GM23338 (cell line): ENCODE results near the gene AHNAK. TPM values are rescaled to one million over a fixed set of nuclear protein-coding genes. Genes with fewer than 3 reads are reported as not detected.

ENCODE experiments used
- ATAC-seq: fragments of 200-7000 bp; cut with Tn5 transposase; 3 replicates; pipeline ENCODE4 v1.9.1; 2020
- DNase-seq: peaks from one replicate; pipeline ENCODE4 v3.0.0-alpha.2; 2015; ENCODE audit warnings: low spot score
- H2AFZ ChIP-seq: fragments of 200-600 bp; sonication (generic); 2 replicates; pipeline ENCODE4 v1.8.0; 2016; ENCODE audit warnings: antibody characterized with exemption, mild to moderate bottlenecking, moderate library complexity
- H3F3A ChIP-seq: fragments of 200-600 bp; sonication (generic); replicated peaks from 2 replicates; pipeline ENCODE4 v1.8.0; 2017; ENCODE audit warnings: antibody characterized with exemption, mixed run types, low read depth
- H3K27ac ChIP-seq: fragments of 200-600 bp; sonication (generic); 2 replicates; pipeline ENCODE4 v1.6.1; 2016; ENCODE audit warnings: low read depth
- H3K27me3 ChIP-seq: fragments of 200-600 bp; sonication (generic); 2 replicates; pipeline ENCODE4 v1.8.0; 2016; ENCODE audit warnings: mild to moderate bottlenecking, mixed run types, moderate library complexity; ENCODE audit not compliant: insufficient read depth
- H3K36me3 ChIP-seq: fragments of 200-600 bp; sonication (generic); 2 replicates; pipeline ENCODE4 v1.8.0; 2016; ENCODE audit warnings: mild to moderate bottlenecking; ENCODE audit not compliant: insufficient read depth
- H3K4me1 ChIP-seq: fragments of 200-600 bp; sonication (generic); 2 replicates; pipeline ENCODE4 v1.8.0; 2016; ENCODE audit warnings: mild to moderate bottlenecking, moderate library complexity; ENCODE audit not compliant: insufficient read depth
- H3K4me2 ChIP-seq: fragments of 200-600 bp; sonication (generic); 2 replicates; pipeline ENCODE4 v1.7.1; 2017; ENCODE audit warnings: mixed run types
- H3K4me3 ChIP-seq: fragments of 200-600 bp; sonication (generic); 2 replicates; pipeline ENCODE4 v1.6.1; 2016; ENCODE audit warnings: mixed run types
- H3K79me2 ChIP-seq: fragments of 200-600 bp; sonication (generic); replicated peaks from 2 replicates; pipeline ENCODE4 v1.8.0; 2017; ENCODE audit warnings: mild to moderate bottlenecking; ENCODE audit not compliant: insufficient read depth
- H3K9me2 ChIP-seq: fragments of 200-600 bp; sonication (generic); 2 replicates; pipeline ENCODE4 v1.8.0; 2017; ENCODE audit not compliant: insufficient read depth
- H4K20me1 ChIP-seq: fragments of 200-600 bp; sonication (generic); replicated peaks from 2 replicates; pipeline ENCODE4 v1.8.0; 2017; ENCODE audit warnings: mild to moderate bottlenecking; ENCODE audit not compliant: insufficient read depth
- H3K27ac Mint-ChIP-seq: 2 replicates; pipeline ENCODE4 v1.8.0; 2020; ENCODE audit warnings: inconsistent platforms, mild to moderate bottlenecking, moderate library complexity, mixed read lengths
- H3K27me3 Mint-ChIP-seq: 3 replicates; pipeline ENCODE4 v1.8.0; 2022; ENCODE audit warnings: low read depth, mild to moderate bottlenecking, moderate library complexity, mixed read lengths, inconsistent platforms; ENCODE audit not compliant: insufficient read depth, poor library complexity
- H3K36me3 Mint-ChIP-seq: 3 replicates; pipeline ENCODE4 v1.8.0; 2021; ENCODE audit warnings: low read depth, mild to moderate bottlenecking, inconsistent platforms, moderate library complexity, mixed read lengths
- H3K4me1 Mint-ChIP-seq: 3 replicates; pipeline ENCODE4 v1.8.0; 2020; ENCODE audit warnings: mild to moderate bottlenecking, inconsistent platforms, mixed read lengths
- H3K4me3 Mint-ChIP-seq: 3 replicates; pipeline ENCODE4 v1.8.0; 2021; ENCODE audit warnings: moderate library complexity, mild to moderate bottlenecking, inconsistent platforms, mixed read lengths
- H3K9me3 Mint-ChIP-seq: 3 replicates; pipeline ENCODE4 v1.8.0; 2020; ENCODE audit warnings: moderate library complexity, mild to moderate bottlenecking, inconsistent platforms, mixed read lengths
- EZH2 ChIP-seq: fragments of 200-600 bp; sonication (generic); IDR thresholded peaks from one replicate; pipeline ENCODE4 v1.8.0; 2017; ENCODE audit warnings: antibody characterized with exemption, mild to moderate bottlenecking, low read depth; ENCODE audit not compliant: unreplicated experiment
- JUNB ChIP-seq: IDR thresholded peaks from one replicate; pipeline ENCODE4 v1.6.1; 2016; ENCODE audit warnings: antibody characterized with exemption; ENCODE audit not compliant: unreplicated experiment
- NANOG ChIP-seq: IDR thresholded peaks from 2 replicates; pipeline ENCODE4 v1.6.1; 2016; ENCODE audit warnings: antibody characterized with exemption, borderline replicate concordance
- STAT1 ChIP-seq: IDR thresholded peaks from one replicate; pipeline ENCODE4 v1.6.1; 2016; ENCODE audit warnings: antibody characterized with exemption; ENCODE audit not compliant: unreplicated experiment
- ZNF114 ChIP-seq: fragments of 250-450 bp; sonication (Bioruptor Pico); IDR thresholded peaks from 2 replicates; pipeline ENCODE4 v1.5.0; 2020; ENCODE audit warnings: mild to moderate bottlenecking, moderate library complexity
- ZNF331 ChIP-seq: fragments of 250-450 bp; sonication (Bioruptor Pico); IDR thresholded peaks from 2 replicates; pipeline ENCODE4 v1.5.0; 2020; ENCODE audit warnings: low read depth, mild to moderate bottlenecking, moderate library complexity
- polyA plus RNA-seq: library from polyadenylated mRNA; unstranded; fragments of >200 nt; fragmentation: Nextera tagmentation; extraction: Ambion mirVana; gene quantifications from 2 replicates; pipeline ENCODE4 v1.2.1, GENCODE V29; 2016
- total RNA-seq: library from RNA; depleted of rRNA; stranded (reverse); fragments of >200 nt; shearing (Covaris generic); gene quantifications from 2 replicates; pipeline ENCODE4 v1.2.3, GENCODE V29; 2014
- TF ChIP-seq, protein P1 (sequence below): IDR thresholded peaks from 2 replicates; pipeline ENCODE4 v1.6.1; 2016; ENCODE audit warnings: antibody characterized with exemption
- TF ChIP-seq, protein P2 (sequence below), 2 experiments: fragments of 200-600 bp in 1 of 2; sonication (generic) in 1 of 2; conservative IDR thresholded peaks; 2 replicates each; pipeline versions ENCODE4 v1.5.1 to v1.6.1; 2016 to 2017; ENCODE audit warnings: antibody characterized with exemption in 2 of 2, low read depth in 2 of 2, mild to moderate bottlenecking in 2 of 2, moderate library complexity in 1 of 2
- TF ChIP-seq, protein P3 (sequence below): IDR thresholded peaks from one replicate; pipeline ENCODE4 v1.6.1; 2018; ENCODE audit warnings: antibody characterized with exemption; ENCODE audit not compliant: unreplicated experiment
- TF ChIP-seq, protein P4 (sequence below): fragments of 250-450 bp; sonication (Bioruptor Pico); IDR thresholded peaks from 2 replicates; pipeline ENCODE4 v1.5.0; 2020; ENCODE audit warnings: mild to moderate bottlenecking, moderate library complexity

Gene AHNAK
- total and polyA plus RNA-seq, 2 experiments from 2014 or later = 0.91 to 2.1 TPM

DNA sequence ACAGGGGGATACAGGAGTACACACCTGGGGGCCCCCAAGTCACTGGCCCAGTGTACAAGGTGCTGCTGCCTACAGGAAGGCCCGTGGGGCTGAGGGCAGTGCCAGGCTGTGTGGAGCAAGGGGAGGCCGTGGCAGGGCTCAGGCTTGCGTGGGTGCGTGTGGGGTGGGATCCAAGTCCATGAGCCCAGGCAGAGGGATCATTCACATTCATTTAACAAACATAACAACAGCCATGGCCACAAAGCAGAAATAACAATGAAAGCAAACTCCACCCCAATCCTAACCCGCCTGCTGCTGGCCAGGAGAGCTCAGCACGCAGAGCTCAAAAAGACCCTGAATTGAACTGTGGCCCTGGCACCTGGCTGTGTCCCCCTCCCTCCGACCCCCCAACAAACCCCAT is 144.8 kb downstream of the AHNAK start:
- H3K4me1 Mint-ChIP-seq = peaks cover 23% of the 10 kb centered on the region
- H3K9me3 Mint-ChIP-seq = no peaks in the 10 kb centered on the region; the same call in 2 of the 3 replicates
- Histone ChIP-seq H3K27me3 (no peaks in the 10 kb centered on the region), H3K9me2 (no peaks in the 10 kb centered on the region), H3F3A (no peaks in the 10 kb centered on the region), H3K36me3 (no peaks in the 10 kb centered on the region), H3K4me2 (no peak overlapping the region), H3K27ac (no peak overlapping the region), H4K20me1 (no peaks in the 10 kb centered on the region), H3K4me3 (no peak overlapping the region), H2AFZ (peak overlapping the region; percentile 72; the same call in 1 of the 2 replicates), H3K79me2 (no peaks in the 10 kb centered on the region), H3K4me1 (peaks cover 4% of the 10 kb centered on the region; the same call in 1 of the 2 replicates)
- H3K4me3 Mint-ChIP-seq = no peak overlapping the region
- no peak for TF ChIP-seq EZH2
- TF ChIP-seq, protein P1, sequence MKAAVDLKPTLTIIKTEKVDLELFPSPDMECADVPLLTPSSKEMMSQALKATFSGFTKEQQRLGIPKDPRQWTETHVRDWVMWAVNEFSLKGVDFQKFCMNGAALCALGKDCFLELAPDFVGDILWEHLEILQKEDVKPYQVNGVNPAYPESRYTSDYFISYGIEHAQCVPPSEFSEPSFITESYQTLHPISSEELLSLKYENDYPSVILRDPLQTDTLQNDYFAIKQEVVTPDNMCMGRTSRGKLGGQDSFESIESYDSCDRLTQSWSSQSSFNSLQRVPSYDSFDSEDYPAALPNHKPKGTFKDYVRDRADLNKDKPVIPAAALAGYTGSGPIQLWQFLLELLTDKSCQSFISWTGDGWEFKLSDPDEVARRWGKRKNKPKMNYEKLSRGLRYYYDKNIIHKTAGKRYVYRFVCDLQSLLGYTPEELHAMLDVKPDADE = no peak
- H3K27me3 Mint-ChIP-seq = peaks cover 10% of the 10 kb centered on the region
- no peaks in the 10 kb centered on the region for H3K36me3 Mint-ChIP-seq
- no peak for DNase-seq
- peak; percentile 11 for ATAC-seq
- H3K27ac Mint-ChIP-seq = no peak overlapping the region; the same call in 1 of the 2 replicates

DNA sequence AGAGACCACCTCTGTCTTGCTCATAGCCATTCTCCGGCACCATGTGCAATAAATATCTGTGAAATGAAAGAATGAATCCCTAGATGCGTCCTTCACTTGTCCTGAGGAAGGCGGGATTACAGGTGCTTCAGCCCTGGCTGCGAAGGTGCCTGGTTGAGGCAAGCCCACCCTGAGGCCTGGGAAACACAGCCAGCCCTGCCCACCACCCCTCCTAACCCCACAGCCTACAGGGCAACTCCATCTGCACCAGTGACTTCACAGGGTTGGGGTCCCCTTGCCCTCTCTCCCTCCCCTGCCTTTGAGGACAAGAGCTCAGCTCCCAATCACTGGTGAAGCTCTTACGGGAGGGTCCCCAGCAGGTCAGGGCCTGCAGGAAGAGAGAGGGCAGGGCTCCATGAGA is 145.2 kb downstream of the AHNAK start:
- Histone ChIP-seq H2AFZ (no peak overlapping the region), H4K20me1 (no peaks in the 10 kb centered on the region), H3F3A (no peaks in the 10 kb centered on the region), H3K4me1 (peaks cover 4% of the 10 kb centered on the region; the same call in 1 of the 2 replicates), H3K36me3 (no peaks in the 10 kb centered on the region), H3K27me3 (no peaks in the 10 kb centered on the region), H3K4me3 (no peak overlapping the region), H3K79me2 (no peaks in the 10 kb centered on the region), H3K27ac (no peak overlapping the region), H3K9me2 (no peaks in the 10 kb centered on the region), H3K4me2 (no peak overlapping the region)
- no peak for ATAC-seq
- Mint-ChIP-seq H3K4me3 (no peak overlapping the region), H3K36me3 (no peaks in the 10 kb centered on the region), H3K27me3 (peaks cover 12% of the 10 kb centered on the region), H3K27ac (no peak overlapping the region; the same call in 1 of the 2 replicates), H3K4me1 (peaks cover 25% of the 10 kb centered on the region), H3K9me3 (no peaks in the 10 kb centered on the region; the same call in 2 of the 3 replicates)
- DNase-seq = no peak
- TF ChIP-seq, protein P2, sequence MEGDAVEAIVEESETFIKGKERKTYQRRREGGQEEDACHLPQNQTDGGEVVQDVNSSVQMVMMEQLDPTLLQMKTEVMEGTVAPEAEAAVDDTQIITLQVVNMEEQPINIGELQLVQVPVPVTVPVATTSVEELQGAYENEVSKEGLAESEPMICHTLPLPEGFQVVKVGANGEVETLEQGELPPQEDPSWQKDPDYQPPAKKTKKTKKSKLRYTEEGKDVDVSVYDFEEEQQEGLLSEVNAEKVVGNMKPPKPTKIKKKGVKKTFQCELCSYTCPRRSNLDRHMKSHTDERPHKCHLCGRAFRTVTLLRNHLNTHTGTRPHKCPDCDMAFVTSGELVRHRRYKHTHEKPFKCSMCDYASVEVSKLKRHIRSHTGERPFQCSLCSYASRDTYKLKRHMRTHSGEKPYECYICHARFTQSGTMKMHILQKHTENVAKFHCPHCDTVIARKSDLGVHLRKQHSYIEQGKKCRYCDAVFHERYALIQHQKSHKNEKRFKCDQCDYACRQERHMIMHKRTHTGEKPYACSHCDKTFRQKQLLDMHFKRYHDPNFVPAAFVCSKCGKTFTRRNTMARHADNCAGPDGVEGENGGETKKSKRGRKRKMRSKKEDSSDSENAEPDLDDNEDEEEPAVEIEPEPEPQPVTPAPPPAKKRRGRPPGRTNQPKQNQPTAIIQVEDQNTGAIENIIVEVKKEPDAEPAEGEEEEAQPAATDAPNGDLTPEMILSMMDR (conservative IDR thresholded peaks at IDR 0.05; ENCODE audit: low read depth in 2 of 2) = no peak
- no peak for TF ChIP-seq ZNF331
- no peak for TF ChIP-seq STAT1
- TF ChIP-seq, protein P3, sequence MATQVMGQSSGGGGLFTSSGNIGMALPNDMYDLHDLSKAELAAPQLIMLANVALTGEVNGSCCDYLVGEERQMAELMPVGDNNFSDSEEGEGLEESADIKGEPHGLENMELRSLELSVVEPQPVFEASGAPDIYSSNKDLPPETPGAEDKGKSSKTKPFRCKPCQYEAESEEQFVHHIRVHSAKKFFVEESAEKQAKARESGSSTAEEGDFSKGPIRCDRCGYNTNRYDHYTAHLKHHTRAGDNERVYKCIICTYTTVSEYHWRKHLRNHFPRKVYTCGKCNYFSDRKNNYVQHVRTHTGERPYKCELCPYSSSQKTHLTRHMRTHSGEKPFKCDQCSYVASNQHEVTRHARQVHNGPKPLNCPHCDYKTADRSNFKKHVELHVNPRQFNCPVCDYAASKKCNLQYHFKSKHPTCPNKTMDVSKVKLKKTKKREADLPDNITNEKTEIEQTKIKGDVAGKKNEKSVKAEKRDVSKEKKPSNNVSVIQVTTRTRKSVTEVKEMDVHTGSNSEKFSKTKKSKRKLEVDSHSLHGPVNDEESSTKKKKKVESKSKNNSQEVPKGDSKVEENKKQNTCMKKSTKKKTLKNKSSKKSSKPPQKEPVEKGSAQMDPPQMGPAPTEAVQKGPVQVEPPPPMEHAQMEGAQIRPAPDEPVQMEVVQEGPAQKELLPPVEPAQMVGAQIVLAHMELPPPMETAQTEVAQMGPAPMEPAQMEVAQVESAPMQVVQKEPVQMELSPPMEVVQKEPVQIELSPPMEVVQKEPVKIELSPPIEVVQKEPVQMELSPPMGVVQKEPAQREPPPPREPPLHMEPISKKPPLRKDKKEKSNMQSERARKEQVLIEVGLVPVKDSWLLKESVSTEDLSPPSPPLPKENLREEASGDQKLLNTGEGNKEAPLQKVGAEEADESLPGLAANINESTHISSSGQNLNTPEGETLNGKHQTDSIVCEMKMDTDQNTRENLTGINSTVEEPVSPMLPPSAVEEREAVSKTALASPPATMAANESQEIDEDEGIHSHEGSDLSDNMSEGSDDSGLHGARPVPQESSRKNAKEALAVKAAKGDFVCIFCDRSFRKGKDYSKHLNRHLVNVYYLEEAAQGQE = no peak
- TF ChIP-seq, protein P4, sequence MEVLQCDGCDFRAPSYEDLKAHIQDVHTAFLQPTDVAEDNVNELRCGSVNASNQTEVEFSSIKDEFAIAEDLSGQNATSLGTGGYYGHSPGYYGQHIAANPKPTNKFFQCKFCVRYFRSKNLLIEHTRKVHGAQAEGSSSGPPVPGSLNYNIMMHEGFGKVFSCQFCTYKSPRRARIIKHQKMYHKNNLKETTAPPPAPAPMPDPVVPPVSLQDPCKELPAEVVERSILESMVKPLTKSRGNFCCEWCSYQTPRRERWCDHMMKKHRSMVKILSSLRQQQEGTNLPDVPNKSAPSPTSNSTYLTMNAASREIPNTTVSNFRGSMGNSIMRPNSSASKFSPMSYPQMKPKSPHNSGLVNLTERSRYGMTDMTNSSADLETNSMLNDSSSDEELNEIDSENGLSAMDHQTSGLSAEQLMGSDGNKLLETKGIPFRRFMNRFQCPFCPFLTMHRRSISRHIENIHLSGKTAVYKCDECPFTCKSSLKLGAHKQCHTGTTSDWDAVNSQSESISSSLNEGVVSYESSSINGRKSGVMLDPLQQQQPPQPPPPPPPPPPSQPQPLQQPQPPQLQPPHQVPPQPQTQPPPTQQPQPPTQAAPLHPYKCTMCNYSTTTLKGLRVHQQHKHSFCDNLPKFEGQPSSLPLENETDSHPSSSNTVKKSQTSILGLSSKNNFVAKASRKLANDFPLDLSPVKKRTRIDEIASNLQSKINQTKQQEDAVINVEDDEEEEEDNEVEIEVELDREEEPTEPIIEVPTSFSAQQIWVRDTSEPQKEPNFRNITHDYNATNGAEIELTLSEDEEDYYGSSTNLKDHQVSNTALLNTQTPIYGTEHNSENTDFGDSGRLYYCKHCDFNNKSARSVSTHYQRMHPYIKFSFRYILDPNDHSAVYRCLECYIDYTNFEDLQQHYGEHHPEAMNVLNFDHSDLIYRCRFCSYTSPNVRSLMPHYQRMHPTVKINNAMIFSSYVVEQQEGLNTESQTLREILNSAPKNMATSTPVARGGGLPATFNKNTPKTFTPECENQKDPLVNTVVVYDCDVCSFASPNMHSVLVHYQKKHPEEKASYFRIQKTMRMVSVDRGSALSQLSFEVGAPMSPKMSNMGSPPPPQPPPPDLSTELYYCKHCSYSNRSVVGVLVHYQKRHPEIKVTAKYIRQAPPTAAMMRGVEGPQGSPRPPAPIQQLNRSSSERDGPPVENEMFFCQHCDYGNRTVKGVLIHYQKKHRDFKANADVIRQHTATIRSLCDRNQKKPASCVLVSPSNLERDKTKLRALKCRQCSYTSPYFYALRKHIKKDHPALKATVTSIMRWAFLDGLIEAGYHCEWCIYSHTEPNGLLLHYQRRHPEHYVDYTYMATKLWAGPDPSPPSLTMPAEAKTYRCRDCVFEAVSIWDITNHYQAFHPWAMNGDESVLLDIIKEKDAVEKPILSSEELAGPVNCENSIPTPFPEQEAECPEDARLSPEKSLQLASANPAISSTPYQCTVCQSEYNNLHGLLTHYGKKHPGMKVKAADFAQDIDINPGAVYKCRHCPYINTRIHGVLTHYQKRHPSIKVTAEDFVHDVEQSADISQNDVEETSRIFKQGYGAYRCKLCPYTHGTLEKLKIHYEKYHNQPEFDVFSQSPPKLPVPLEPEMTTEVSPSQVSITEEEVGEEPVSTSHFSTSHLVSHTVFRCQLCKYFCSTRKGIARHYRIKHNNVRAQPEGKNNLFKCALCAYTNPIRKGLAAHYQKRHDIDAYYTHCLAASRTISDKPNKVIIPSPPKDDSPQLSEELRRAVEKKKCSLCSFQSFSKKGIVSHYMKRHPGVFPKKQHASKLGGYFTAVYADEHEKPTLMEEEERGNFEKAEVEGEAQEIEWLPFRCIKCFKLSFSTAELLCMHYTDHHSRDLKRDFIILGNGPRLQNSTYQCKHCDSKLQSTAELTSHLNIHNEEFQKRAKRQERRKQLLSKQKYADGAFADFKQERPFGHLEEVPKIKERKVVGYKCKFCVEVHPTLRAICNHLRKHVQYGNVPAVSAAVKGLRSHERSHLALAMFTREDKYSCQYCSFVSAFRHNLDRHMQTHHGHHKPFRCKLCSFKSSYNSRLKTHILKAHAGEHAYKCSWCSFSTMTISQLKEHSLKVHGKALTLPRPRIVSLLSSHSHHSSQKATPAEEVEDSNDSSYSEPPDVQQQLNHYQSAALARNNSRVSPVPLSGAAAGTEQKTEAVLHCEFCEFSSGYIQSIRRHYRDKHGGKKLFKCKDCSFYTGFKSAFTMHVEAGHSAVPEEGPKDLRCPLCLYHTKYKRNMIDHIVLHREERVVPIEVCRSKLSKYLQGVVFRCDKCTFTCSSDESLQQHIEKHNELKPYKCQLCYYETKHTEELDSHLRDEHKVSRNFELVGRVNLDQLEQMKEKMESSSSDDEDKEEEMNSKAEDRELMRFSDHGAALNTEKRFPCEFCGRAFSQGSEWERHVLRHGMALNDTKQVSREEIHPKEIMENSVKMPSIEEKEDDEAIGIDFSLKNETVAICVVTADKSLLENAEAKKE (CRISPR knock-in tag) = no peak
- no peak for TF ChIP-seq ZNF114
- no peak for TF ChIP-seq NANOG
- TF ChIP-seq JUNB = no peak
